HG03175 (cell line): ENCODE results near the gene GALNTL6.
"Not testable (repeated sequence)": the region's sequence is repeated elsewhere in the genome, so short reads cannot be mapped to it uniquely, and the experiment has no call there.

Source experiments
- ATAC-seq: cut with Tn5 transposase; IDR thresholded peaks from one replicate; pipeline ENCODE4 v1.9.1; 2021; ENCODE audit warnings: mild to moderate bottlenecking, moderate library complexity; ENCODE audit not compliant: unreplicated experiment

The GALNTL6 gene

DNA sequence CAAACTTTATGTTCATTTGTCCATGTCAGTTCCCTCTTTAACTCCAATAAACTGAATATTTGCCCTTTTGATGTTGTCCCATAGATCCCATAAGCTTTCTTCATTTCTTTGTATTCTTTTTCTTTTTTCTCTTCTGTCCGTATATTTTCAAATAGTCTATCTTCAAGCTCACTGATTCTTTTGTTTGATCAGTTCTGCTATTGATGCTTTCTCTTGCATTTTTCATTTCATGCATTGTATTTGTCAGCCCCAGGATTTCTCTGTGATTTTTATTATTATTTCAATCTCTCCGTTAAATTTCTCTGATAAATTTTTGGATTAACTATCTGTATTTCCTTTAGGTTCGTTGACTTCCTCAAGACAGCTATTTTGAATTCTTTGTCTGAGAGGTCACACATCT, 1082.5 kb downstream of the GALNTL6 start:
- no peak for ATAC-seq

DNA sequence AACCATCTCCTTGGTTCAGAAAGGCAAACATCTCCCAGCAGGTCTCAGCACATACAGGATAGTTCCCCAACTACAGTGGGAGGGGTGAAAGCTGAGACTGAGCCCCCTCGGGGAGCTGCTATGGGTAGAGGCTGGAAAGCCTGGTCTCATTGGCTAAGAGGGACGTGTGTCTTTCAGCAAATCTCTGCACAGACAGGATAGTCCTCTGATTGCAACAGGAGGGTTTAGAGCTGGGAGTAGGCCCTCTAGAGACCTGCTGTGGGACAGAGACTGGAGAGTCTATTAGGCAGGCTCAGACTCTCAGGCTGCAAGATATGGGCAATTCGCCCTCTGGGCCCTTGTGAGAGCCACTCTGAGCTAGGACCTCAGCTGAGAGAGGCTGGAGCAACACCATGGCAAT, 1083.8 kb downstream of the GALNTL6 start:
- ATAC-seq = no peak

- ATAC-seq = no peak
Measured at GRCh38 chr4:172898715-172899114, 1085.5 kb downstream of the GALNTL6 start.

DNA sequence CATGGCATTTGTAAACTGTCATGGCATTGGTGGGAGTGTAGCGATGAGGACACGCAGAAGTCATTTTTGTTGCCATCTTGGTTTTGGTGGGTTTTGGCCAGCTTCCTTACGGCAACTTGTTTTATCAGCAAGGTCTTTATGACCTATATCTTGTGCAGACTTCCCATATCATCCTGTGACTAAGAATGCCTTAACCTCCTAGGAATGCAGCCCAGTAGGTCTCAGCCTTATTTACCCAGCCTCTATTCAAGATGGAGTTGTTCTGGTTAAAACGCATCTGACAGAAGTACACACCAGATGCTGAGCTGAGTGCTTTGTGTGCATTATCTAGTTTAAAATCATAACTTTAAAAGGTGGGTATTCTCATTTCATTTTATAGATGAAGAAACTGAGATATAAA, 1086.7 kb downstream of the GALNTL6 start:
- ATAC-seq = no peak

DNA sequence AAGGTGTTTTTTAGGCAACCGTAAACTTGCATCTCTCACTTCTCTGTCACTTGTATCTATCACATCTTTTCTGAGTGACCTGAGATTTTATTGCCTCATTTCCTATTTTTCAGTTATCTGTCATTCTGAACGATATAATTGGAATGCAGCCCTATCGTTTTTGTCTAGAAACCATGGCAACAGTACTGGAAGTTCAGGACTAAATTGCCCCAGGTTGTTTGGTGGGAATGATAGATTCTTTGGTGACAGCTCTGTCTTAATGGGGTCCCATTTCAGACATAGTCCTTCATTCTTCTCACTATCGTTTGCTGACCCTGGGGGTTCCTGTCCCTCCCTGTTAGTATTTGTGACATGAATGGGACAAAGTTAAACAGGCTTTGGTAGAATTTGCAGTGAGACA, 1087.7 kb downstream of the GALNTL6 start:
- no peak for ATAC-seq

- not testable (repeated sequence) for ATAC-seq
Measured at GRCh38 chr4:172912468-172912867, 1099.3 kb downstream of the GALNTL6 start.

DNA sequence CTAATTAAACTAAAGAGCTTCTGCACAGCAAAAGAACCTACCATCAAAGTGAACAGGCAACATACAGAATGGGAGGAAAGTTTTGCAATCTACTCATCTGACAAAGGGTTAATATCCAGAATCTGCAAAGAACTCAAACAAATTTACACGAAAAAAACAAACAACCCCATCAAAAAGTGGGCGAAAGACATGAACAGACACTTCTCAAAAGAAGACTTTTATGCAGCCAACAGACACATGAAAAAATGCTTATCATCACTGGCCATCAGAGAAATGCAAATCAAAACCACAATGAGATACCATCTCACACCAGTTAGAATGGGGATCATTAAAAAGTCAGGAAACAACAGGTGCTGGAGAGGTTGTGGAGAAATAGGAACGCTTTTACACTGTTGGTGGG, 1104.2 kb downstream of the GALNTL6 start:
- not testable (repeated sequence) for ATAC-seq

GRCh38 chr4:172919269-172919668, 1106.1 kb downstream of the GALNTL6 start:
- ATAC-seq = no peak

GRCh38 chr4:172927096-172927814, 1114.1 kb downstream of the GALNTL6 start:
- no peak for ATAC-seq

DNA sequence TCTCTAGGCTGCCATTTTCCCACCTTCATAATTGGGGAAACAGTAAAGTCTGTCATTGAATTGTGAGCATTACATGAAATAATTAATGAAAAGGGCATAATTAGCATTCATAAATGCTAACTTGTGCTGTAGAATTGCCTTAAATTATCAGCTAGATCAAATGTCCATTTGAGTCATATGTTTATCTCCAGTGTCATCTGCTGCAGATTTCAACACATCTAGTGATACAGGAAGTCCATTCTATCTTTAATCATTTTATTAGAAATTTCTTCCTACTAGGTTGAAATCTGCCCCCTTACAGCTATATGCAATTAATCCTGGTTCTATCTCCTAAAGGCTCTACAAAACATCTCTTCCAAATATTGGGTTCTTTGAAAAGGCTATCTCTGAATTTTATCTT, 1115.1 kb downstream of the GALNTL6 start:
- ATAC-seq = no peak

GRCh38 chr4:172938072-172938829, 1125.0 kb downstream of the GALNTL6 start:
- ATAC-seq = no peak

DNA sequence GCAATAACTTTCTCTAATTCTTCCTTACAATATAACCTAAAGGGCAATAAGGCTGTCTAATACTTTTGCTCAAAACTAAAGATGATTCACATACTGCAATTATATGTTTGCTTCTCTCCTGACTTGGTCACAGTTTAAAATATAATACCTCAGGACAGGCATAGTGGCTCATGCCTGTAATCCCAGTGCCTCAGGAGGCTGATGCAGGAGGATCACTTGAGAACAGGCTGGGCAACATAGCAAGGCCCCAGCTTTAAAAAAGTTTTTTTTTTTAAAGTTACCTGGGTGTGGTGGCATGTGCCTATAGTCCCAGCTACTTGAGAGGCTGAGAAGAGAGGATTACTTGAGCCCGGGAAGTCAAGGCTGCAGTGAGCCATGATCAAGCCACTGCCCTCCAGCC, 1125.7 kb downstream of the GALNTL6 start:
- ATAC-seq = no peak

DNA sequence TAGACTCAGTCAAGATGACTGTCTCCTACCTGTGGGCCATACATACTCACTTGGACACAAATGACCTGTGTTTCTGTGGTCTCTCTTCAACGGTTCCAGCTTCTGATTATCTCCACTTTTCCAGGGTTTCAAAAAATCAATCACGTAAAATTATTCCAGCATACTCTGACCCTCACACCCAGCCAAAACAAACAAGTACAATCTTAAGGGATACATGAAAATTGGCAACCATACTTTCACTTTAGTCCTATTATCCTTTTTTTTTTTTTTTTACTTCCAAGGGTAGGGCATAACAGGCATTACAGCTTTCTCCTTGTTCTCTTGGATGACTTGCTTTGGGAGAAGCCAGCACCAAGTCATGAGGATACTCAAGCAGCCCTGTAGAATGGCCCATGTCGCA, 1129.6 kb downstream of the GALNTL6 start:
- ATAC-seq = no peak

DNA sequence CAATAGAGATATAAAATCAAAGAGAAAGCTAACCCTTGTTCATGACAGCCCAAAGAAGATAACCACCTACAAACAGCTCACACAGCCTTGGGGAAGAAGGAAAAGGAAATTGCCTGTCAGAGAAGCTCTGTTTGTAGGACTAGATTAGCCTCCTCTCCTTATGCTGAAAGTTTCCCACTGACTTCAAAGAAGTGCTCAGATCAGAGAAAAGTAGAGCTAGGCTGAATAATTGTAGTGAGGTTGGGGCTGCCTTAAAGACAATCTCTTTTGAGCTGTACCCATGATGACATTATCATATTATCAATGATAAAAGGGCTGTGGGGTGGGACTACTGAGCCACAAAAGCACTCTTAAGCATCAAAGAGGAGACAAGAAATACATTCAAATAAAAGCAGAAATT, 1132.4 kb downstream of the GALNTL6 start:
- ATAC-seq = no peak

DNA sequence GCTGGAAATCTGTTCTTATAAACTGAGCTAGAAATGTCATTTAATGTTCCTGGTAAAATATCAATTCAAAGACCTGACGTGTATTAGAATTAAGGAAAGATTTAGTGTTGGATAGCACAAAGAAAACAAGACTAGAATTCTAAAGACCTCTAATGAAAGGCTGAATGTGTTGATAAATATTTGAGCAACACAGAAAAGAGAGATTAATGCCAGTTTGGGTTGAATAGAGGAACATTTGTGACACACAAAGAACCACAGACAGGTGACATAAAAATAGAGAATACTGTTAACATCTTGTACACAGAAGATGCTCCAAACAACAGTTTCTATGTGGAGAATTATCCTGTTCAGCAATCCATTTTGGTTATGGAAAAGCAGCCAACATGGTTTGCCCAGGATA, 1133.3 kb downstream of the GALNTL6 start:
- no peak for ATAC-seq

GRCh38 chr4:172947594-172947993, 1134.4 kb downstream of the GALNTL6 start:
- ATAC-seq = no peak

DNA sequence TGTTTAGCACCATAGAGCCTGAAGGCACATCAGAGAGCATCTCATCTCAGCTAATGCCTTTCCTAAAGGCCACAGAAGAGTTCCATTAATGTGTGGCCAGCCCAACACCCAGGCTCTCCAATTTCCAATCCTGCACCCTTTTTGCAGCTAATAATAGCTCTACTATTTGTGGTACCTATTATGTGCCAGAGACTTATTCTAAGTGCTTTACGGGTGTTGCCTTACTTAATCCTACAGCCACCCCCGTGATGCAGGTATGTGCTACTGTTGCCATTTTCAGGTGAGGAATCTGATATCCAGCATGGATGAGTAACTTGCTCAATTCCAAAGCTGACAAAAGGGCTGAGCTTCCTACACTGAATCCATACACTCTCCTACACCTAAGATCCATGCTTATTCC, 1137.8 kb downstream of the GALNTL6 start:
- no peak for ATAC-seq

DNA sequence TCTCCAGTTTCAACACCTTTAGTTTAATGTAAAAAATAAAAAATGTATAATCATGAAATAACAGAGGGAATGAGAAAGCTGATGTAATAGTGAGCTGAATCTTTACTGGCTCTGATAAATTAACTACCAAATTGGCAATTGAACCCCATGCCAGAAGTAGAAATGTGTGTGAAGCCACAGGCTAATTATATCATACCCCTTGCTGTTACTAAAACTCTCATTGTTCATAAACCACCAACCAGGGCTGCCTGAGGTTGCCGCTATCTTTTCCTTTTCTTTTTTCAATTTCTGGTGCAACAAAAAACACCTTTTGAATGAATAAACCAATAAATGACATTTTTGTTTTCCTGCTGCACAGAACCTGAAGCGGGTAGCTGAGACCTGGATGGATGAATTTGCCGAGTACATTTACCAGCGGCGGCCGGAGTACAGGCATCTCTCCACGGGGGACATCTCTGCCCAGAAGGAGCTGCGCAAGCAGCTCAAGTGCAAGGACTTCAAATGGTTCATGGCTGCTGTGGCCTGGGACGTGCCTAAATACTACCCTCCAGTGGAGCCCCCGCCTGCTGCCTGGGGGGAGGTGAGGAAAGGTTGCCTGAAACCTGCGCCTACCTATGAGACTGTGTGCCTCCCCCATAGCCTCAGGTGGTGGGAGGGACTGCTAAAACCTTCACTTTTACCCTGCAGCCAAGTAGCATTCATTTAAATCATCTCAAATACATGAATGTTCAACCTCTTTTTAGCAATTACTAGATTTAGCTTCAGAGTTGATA, 1138.7 kb downstream of the GALNTL6 start:
- no peak for ATAC-seq

DNA sequence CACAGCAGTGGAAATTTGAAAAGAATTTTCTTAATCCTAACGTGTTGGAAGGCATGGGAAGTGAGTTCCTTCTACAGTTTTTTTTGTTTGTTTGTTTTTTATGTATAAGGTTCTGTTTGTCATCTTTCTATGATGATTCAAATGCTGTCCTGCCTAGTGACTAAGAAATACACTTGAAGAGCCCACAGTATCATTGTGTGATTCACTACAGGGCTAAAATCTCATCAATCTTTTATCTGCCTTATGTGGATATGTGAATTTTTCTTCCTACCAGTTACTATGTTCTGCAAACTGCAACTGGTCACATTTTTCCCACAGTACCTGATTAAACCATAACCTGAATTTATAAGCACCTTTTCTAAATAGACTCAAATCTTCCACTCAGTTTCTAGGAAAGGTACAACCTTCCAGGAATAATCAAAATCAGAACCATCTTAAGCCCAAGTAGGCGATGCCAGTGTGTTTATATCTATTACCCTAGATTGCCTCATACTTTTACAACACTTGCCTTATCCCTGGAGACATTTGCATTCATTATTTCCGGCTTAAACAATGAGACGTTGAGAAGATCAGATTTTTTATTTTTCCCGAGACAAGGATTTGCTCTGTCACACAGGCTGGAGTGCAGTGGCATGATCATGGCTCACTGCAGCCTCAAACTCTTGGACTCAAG, 1140.8 kb downstream of the GALNTL6 start:
- ATAC-seq = no peak

DNA sequence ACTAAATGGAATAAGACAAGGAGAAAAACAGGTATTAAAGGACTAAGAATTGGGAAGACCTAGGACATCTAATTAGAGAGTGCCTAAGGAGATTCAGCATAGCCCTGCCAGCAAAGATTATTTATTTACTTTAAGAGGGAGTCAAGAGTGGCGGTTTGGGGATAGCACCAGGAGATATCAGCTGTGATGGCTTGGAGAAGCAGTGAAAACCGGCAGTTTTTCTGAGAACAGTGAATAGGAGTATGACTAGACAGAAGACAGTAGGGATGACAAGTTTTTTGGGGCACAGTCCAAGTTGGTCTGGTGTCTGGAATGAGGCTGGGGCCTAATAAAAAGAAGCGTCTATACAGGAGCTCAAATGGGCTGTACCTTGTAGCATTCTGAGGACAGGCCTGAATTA, 1143.1 kb downstream of the GALNTL6 start:
- ATAC-seq = not testable (repeated sequence)

- no peak for ATAC-seq
Measured at GRCh38 chr4:172957216-172957615, 1144.0 kb downstream of the GALNTL6 start.
